WTC11 (cell line): ENCODE measurements around the gene SH3GL2. TPM values are rescaled to one million over a fixed set of nuclear protein-coding genes. Genes with fewer than 3 reads are reported as not detected.

Experiments
- ATAC-seq: fragments of 200-7000 bp; cut with Tn5 transposase; 2 replicates; pipeline ENCODE4 v1.10.0; 2021; ENCODE audit warnings: mild to moderate bottlenecking, moderate library complexity
- CTCF ChIA-PET: fragments of 300-600 bp; sonication (Branson Sonifier 250); formaldehyde crosslinking; loops from one replicate; lab custom pipeline; 2021; ENCODE audit warnings: antibody characterized with exemption; lab: Charles Lee
- POLR2A ChIA-PET: fragments of 350-600 bp; sonication (Branson Sonifier 250); formaldehyde crosslinking; loops from one replicate; lab custom pipeline; 2021; ENCODE audit warnings: antibody characterized with exemption; lab: Charles Lee
- DNase-seq: peaks from one replicate; pipeline ENCODE4 v3.0.0; 2021; ENCODE audit warnings: low spot score
- H3K27ac Mint-ChIP-seq: 2 replicates; pipeline ENCODE4 v1.8.0; 2021; ENCODE audit warnings: mixed read lengths
- H3K27me3 Mint-ChIP-seq: 2 replicates; pipeline ENCODE4 v1.8.0; 2021; ENCODE audit warnings: low read depth, mild to moderate bottlenecking, moderate library complexity, mixed read lengths
- H3K36me3 Mint-ChIP-seq: 2 replicates; pipeline ENCODE4 v1.8.0; 2021; ENCODE audit warnings: mixed read lengths
- H3K4me1 Mint-ChIP-seq: 2 replicates; pipeline ENCODE4 v1.8.0; 2022; ENCODE audit warnings: mixed read lengths
- H3K4me3 Mint-ChIP-seq: 2 replicates; pipeline ENCODE4 v1.8.0; 2021; ENCODE audit warnings: mild to moderate bottlenecking, moderate library complexity, mixed read lengths
- H3K9me3 Mint-ChIP-seq: 2 replicates; pipeline ENCODE4 v1.8.0; 2021; ENCODE audit warnings: mixed read lengths
- ATF1 ChIP-seq: sonication (generic); formaldehyde crosslinking; IDR thresholded peaks from 2 replicates; pipeline ENCODE4 v1.8.1; 2023; ENCODE audit warnings: mild to moderate bottlenecking, moderate library complexity, missing genetic modification reagents
- CREM ChIP-seq: sonication (generic); formaldehyde crosslinking; IDR thresholded peaks from 2 replicates; pipeline ENCODE4 v1.8.1; 2022; ENCODE audit warnings: mild to moderate bottlenecking, missing genetic modification reagents, moderate library complexity
- EMX1 ChIP-seq: fragments of 250-450 bp; sonication (Bioruptor Pico); IDR thresholded peaks from 2 replicates; pipeline ENCODE4 v1.8.0; 2021; ENCODE audit warnings: mild to moderate bottlenecking
- FOXJ3 ChIP-seq: sonication (generic); formaldehyde crosslinking; IDR thresholded peaks from 2 replicates; pipeline ENCODE4 v1.9.0; 2021; ENCODE audit warnings: missing genetic modification reagents, mild to moderate bottlenecking, borderline replicate concordance
- FOXK1 ChIP-seq: sonication (generic); formaldehyde crosslinking; IDR thresholded peaks from 2 replicates; pipeline ENCODE4 v1.8.0; 2022; ENCODE audit warnings: mild to moderate bottlenecking, moderate library complexity, missing genetic modification reagents
- FOXP1 ChIP-seq: sonication (generic); formaldehyde crosslinking; IDR thresholded peaks from 2 replicates; pipeline ENCODE4 v1.8.0; 2022; ENCODE audit warnings: missing genetic modification reagents, mild to moderate bottlenecking, moderate library complexity, borderline replicate concordance
- GABPB1 ChIP-seq: sonication (generic); formaldehyde crosslinking; IDR thresholded peaks from 2 replicates; pipeline ENCODE4 v1.8.1; 2023; ENCODE audit warnings: mild to moderate bottlenecking, missing genetic modification reagents
- GRHL2 ChIP-seq: fragments of 250-450 bp; sonication (Bioruptor Pico); IDR thresholded peaks from 2 replicates; pipeline ENCODE4 v1.8.0; 2022; ENCODE audit warnings: mild to moderate bottlenecking, moderate library complexity; ENCODE audit not compliant: insufficient replicate concordance, severe bottlenecking
- NFATC4 ChIP-seq: fragments of 250-450 bp; sonication (Bioruptor Pico); IDR thresholded peaks from 2 replicates; pipeline ENCODE4 v1.9.0; 2021; ENCODE audit warnings: mild to moderate bottlenecking
- NR3C1 ChIP-seq: sonication (generic); formaldehyde crosslinking; conservative IDR thresholded peaks from 2 replicates; pipeline ENCODE4 v1.8.1; 2023; ENCODE audit warnings: low read depth, mild to moderate bottlenecking, missing genetic modification reagents
- OVOL2 ChIP-seq: fragments of 250-450 bp; sonication (Bioruptor Pico); IDR thresholded peaks from 2 replicates; pipeline ENCODE4 v1.9.0; 2021; ENCODE audit warnings: mild to moderate bottlenecking, borderline replicate concordance
- SOX15 ChIP-seq: fragments of 250-450 bp; sonication (Bioruptor Pico); IDR thresholded peaks from 2 replicates; pipeline ENCODE4 v1.9.0; 2021; ENCODE audit warnings: mild to moderate bottlenecking
- SP1 ChIP-seq: sonication (generic); formaldehyde crosslinking; conservative IDR thresholded peaks from 2 replicates; pipeline ENCODE4 v1.8.1; 2022; ENCODE audit warnings: missing genetic modification reagents
- TCF7 ChIP-seq: sonication (generic); formaldehyde crosslinking; IDR thresholded peaks from 2 replicates; pipeline ENCODE4 v1.8.0; 2022; ENCODE audit warnings: mild to moderate bottlenecking, low read depth, missing genetic modification reagents, moderate library complexity
- TEAD4 ChIP-seq: sonication (generic); formaldehyde crosslinking; IDR thresholded peaks from 2 replicates; pipeline ENCODE4 v1.8.0; 2022; ENCODE audit warnings: mild to moderate bottlenecking, missing genetic modification reagents
- TP53 ChIP-seq: sonication (generic); formaldehyde crosslinking; IDR thresholded peaks from 2 replicates; pipeline ENCODE4 v1.8.1; 2023; ENCODE audit warnings: mild to moderate bottlenecking, missing genetic modification reagents
- ZBTB21 ChIP-seq: sonication (generic); formaldehyde crosslinking; IDR thresholded peaks from 2 replicates; pipeline ENCODE4 v1.8.1; 2023; ENCODE audit warnings: mild to moderate bottlenecking, missing genetic modification reagents, borderline replicate concordance
- ZNF317 ChIP-seq: sonication (generic); formaldehyde crosslinking; IDR thresholded peaks from 2 replicates; pipeline ENCODE4 v1.8.1; 2023; ENCODE audit warnings: low read depth, mild to moderate bottlenecking, moderate library complexity, missing genetic modification reagents, borderline replicate concordance
- ZNF423 ChIP-seq: fragments of 250-450 bp; sonication (Bioruptor Pico); IDR thresholded peaks from 2 replicates; pipeline ENCODE4 v2.1.2; 2022; ENCODE audit warnings: mild to moderate bottlenecking, moderate library complexity
- total RNA-seq: library from RNA; stranded (reverse); gene quantifications from 3 replicates; pipeline ENCODE4 v1.2.3, GENCODE V29; 2021
- TF ChIP-seq, protein P1 (sequence below): sonication (generic); formaldehyde crosslinking; IDR thresholded peaks from 2 replicates; pipeline ENCODE4 v1.8.1; 2023; ENCODE audit warnings: mild to moderate bottlenecking, missing genetic modification reagents, moderate library complexity
- TF ChIP-seq, protein P2 (sequence below): sonication (generic); formaldehyde crosslinking; IDR thresholded peaks from 2 replicates; pipeline ENCODE4 v1.8.1; 2023; ENCODE audit warnings: mild to moderate bottlenecking, missing genetic modification reagents
- TF ChIP-seq, protein P3 (sequence below): sonication (generic); formaldehyde crosslinking; IDR thresholded peaks from 2 replicates; pipeline ENCODE4 v1.8.1; 2022; ENCODE audit warnings: low read depth, missing genetic modification reagents, borderline replicate concordance
- TF ChIP-seq, protein P4 (sequence below): sonication (generic); formaldehyde crosslinking; IDR thresholded peaks from 2 replicates; pipeline ENCODE4 v1.8.1; 2022; ENCODE audit warnings: low read depth, mild to moderate bottlenecking, moderate library complexity, missing genetic modification reagents, borderline replicate concordance
- TF ChIP-seq, protein P5 (sequence below): sonication (generic); formaldehyde crosslinking; IDR thresholded peaks from 2 replicates; pipeline ENCODE4 v1.8.1; 2023; ENCODE audit warnings: mild to moderate bottlenecking, missing genetic modification reagents, moderate library complexity
- TF ChIP-seq, protein P6 (sequence below): fragments of 250-450 bp; sonication (Bioruptor Pico); IDR thresholded peaks from 2 replicates; pipeline ENCODE4 v1.9.0; 2021; ENCODE audit warnings: moderate library complexity, mild to moderate bottlenecking, inconsistent platforms, borderline replicate concordance

Gene SH3GL2
- total RNA-seq, 1 experiment from 2014 or later = 4.2 TPM

DNA sequence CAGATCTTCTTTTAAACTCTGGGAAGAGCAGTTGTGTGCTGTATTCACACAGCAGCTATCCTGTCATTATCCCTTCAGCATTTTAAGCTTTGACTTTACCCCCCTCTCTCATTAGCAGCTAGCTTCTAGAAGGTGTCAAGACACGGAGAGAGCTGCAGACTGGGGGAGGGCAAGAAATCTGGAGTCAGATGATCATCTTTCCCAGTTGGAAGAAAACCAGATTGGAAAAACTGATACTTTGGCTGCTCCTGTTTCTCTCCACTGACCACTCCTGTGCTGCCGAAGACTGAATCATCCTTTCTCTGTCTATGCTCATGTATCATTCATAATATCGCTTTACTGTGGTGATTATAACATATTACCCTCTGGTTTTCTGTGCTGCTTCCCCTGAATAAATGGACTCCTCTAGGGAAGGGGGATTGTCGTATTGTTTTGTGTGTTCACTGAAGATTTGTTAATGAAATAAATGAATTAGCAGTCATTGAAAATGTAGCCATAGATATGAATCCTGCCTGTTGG, 75.1 kb downstream of the SH3GL2 start (continued):
- TF ChIP-seq SP1 (CRISPR knock-in tag) (no peak), GABPB1 (CRISPR knock-in tag) (no peak)

DNA sequence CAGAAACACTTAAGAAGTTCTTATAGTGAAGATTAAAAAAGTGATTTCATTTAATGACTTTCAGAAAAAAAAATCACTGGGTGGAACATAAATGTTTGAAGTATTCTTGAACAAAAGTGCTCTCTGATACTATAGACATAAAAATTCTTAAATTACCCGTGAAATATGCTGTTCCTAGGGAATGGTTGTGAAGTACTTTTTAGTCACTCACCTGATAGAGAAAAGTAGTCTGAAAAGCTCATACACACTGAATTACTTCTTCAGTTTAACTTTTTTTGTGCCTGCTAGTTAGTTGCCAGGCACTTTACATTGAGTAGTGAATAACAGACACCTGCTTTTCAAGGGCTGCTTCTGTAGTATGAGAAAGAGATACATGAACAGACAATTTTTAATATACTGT, 78.0 kb downstream of the SH3GL2 start:
- no peak for ATAC-seq
- Mint-ChIP-seq H3K4me1 (peaks cover 27% of the 10 kb centered on the region), H3K9me3 (no peaks in the 10 kb centered on the region)
- ChIA-PET POLR2A (no interaction called here), CTCF (no interaction called here)
- TF ChIP-seq OVOL2 (CRISPR knock-in tag) (no peak), ZNF423 (no peak), GRHL2 (CRISPR knock-in tag) (no peak), NR3C1 (CRISPR knock-in tag) (no peak), CREM (CRISPR knock-in tag) (no peak), TEAD4 (CRISPR knock-in tag) (no peak), ZNF317 (no peak), FOXJ3 (no peak), ZBTB21 (CRISPR knock-in tag) (no peak)
- TF ChIP-seq, protein P1, sequence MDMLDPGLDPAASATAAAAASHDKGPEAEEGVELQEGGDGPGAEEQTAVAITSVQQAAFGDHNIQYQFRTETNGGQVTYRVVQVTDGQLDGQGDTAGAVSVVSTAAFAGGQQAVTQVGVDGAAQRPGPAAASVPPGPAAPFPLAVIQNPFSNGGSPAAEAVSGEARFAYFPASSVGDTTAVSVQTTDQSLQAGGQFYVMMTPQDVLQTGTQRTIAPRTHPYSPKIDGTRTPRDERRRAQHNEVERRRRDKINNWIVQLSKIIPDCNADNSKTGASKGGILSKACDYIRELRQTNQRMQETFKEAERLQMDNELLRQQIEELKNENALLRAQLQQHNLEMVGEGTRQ (CRISPR knock-in tag) = no peak
- TF ChIP-seq, protein P2, sequence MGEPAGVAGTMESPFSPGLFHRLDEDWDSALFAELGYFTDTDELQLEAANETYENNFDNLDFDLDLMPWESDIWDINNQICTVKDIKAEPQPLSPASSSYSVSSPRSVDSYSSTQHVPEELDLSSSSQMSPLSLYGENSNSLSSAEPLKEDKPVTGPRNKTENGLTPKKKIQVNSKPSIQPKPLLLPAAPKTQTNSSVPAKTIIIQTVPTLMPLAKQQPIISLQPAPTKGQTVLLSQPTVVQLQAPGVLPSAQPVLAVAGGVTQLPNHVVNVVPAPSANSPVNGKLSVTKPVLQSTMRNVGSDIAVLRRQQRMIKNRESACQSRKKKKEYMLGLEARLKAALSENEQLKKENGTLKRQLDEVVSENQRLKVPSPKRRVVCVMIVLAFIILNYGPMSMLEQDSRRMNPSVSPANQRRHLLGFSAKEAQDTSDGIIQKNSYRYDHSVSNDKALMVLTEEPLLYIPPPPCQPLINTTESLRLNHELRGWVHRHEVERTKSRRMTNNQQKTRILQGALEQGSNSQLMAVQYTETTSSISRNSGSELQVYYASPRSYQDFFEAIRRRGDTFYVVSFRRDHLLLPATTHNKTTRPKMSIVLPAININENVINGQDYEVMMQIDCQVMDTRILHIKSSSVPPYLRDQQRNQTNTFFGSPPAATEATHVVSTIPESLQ = no peak
- TF ChIP-seq, all 79 proteins: peak for 0
- H3K4me3 Mint-ChIP-seq = no peak overlapping the region
- no peaks in the 10 kb centered on the region for H3K36me3 Mint-ChIP-seq
- DNase-seq = no peak
- H3K27ac Mint-ChIP-seq = no peak overlapping the region
- no peaks in the 10 kb centered on the region for H3K27me3 Mint-ChIP-seq

DNA sequence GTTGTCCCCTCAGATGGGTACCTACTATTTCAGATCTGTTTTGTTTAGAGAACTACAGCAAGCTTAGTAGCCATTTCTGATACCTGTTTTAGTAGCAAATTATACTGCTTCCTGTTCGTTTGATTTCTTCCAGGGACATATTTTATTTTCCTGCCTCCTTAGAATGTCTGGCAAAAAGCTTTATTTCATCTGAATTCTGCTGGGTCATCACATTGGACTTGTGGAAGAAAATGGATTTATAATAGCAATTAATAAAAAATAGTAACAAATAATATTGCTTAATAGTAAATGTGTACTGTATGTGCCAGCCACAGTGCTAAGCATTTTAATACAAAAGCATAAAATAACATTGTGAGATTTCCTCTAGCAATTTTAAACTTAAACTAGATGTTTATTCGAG, 79.4 kb downstream of the SH3GL2 start:
- H3K36me3 Mint-ChIP-seq = no peaks in the 10 kb centered on the region
- ATAC-seq = no peak
- no peak for DNase-seq
- ChIA-PET POLR2A (no interaction called here), CTCF (interaction anchor here (1.4 kb wide), 1 partner anchor 145 kb away, joined by 3 read pairs; no protein-coding TSS in a partner anchor)
- H3K27me3 Mint-ChIP-seq = no peaks in the 10 kb centered on the region
- peaks cover 27% of the 10 kb centered on the region for H3K4me1 Mint-ChIP-seq
- no peaks in the 10 kb centered on the region for H3K9me3 Mint-ChIP-seq
- TF ChIP-seq, protein P3, sequence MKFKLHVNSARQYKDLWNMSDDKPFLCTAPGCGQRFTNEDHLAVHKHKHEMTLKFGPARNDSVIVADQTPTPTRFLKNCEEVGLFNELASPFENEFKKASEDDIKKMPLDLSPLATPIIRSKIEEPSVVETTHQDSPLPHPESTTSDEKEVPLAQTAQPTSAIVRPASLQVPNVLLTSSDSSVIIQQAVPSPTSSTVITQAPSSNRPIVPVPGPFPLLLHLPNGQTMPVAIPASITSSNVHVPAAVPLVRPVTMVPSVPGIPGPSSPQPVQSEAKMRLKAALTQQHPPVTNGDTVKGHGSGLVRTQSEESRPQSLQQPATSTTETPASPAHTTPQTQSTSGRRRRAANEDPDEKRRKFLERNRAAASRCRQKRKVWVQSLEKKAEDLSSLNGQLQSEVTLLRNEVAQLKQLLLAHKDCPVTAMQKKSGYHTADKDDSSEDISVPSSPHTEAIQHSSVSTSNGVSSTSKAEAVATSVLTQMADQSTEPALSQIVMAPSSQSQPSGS (CRISPR knock-in tag) = no peak
- TF ChIP-seq CREM (CRISPR knock-in tag) (no peak), TCF7 (CRISPR knock-in tag) (no peak), TP53 (CRISPR knock-in tag) (no peak), ZNF317 (no peak), NFATC4 (CRISPR knock-in tag) (no peak), FOXP1 (CRISPR knock-in tag) (no peak), EMX1 (CRISPR knock-in tag) (no peak), OVOL2 (CRISPR knock-in tag) (no peak), ZNF423 (no peak), SOX15 (no peak), FOXK1 (CRISPR knock-in tag) (no peak), NR3C1 (CRISPR knock-in tag) (no peak), ATF1 (CRISPR knock-in tag) (no peak)
- TF ChIP-seq, protein P4, sequence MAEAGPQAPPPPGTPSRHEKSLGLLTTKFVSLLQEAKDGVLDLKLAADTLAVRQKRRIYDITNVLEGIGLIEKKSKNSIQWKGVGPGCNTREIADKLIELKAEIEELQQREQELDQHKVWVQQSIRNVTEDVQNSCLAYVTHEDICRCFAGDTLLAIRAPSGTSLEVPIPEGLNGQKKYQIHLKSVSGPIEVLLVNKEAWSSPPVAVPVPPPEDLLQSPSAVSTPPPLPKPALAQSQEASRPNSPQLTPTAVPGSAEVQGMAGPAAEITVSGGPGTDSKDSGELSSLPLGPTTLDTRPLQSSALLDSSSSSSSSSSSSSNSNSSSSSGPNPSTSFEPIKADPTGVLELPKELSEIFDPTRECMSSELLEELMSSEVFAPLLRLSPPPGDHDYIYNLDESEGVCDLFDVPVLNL (CRISPR knock-in tag) = no peak
- TF ChIP-seq, protein P5, sequence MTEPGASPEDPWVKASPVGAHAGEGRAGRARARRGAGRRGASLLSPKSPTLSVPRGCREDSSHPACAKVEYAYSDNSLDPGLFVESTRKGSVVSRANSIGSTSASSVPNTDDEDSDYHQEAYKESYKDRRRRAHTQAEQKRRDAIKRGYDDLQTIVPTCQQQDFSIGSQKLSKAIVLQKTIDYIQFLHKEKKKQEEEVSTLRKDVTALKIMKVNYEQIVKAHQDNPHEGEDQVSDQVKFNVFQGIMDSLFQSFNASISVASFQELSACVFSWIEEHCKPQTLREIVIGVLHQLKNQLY (CRISPR knock-in tag) = no peak
- TF ChIP-seq, protein P6, sequence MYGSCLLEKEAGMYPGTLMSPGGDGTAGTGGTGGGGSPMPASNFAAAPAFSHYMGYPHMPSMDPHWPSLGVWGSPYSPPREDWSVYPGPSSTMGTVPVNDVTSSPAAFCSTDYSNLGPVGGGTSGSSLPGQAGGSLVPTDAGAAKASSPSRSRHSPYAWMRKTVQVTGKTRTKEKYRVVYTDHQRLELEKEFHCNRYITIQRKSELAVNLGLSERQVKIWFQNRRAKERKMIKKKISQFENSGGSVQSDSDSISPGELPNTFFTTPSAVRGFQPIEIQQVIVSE = no peak
- H3K4me3 Mint-ChIP-seq = no peak overlapping the region
- no peak overlapping the region for H3K27ac Mint-ChIP-seq
